HL-60 (cell line): ENCODE measurements around the gene FHDC1.

Source experiments
- DNase-seq, 2 experiments: peaks; one replicate each; pipeline ENCODE4 v3.0.0-alpha.2; 2010 to 2020; ENCODE audit warnings: low read depth in 1 of 2, low spot score in 1 of 2
- H3K27ac ChIP-seq: fragments of 250-450 bp; sonication (Bioruptor Pico); replicated peaks from 2 replicates; pipeline ENCODE4 v1.5.1; 2020; ENCODE audit warnings: mild to moderate bottlenecking, moderate library complexity
- H3K27me3 ChIP-seq: fragments of 250-450 bp; sonication (Bioruptor Pico); 2 replicates; pipeline ENCODE4 v1.5.1; 2021; ENCODE audit warnings: mild to moderate bottlenecking, moderate library complexity; ENCODE audit not compliant: insufficient read depth, poor library complexity, severe bottlenecking
- H3K4me3 ChIP-seq: replicated peaks from 2 replicates; pipeline ENCODE4 v1.5.1; 2011; ENCODE audit warnings: mild to moderate bottlenecking, control low read depth, low read length; ENCODE audit not compliant: insufficient read depth
- GABPA ChIP-seq: IDR thresholded peaks from 2 replicates; pipeline ENCODE4 v1.6.1; 2012; ENCODE audit warnings: low read depth
- POLR2AphosphoS5 ChIP-seq: IDR thresholded peaks from 2 replicates; pipeline ENCODE4 v1.6.1; 2012; ENCODE audit warnings: low read depth
- REST ChIP-seq: IDR thresholded peaks from 2 replicates; pipeline ENCODE4 v1.6.1; 2012; ENCODE audit warnings: low read depth; ENCODE audit not compliant: insufficient replicate concordance
- SPI1 ChIP-seq: IDR thresholded peaks from 2 replicates; pipeline ENCODE4 v1.6.1; 2012; ENCODE audit warnings: low read depth, mild to moderate bottlenecking, borderline replicate concordance
- TF ChIP-seq, protein P1 (sequence below): IDR thresholded peaks from one replicate; pipeline ENCODE4 v1.5.1; 2011; ENCODE audit warnings: low read length, control low read depth, inconsistent platforms; ENCODE audit not compliant: insufficient read depth

FHDC1 gene

GRCh38 chr4:153005899-153006381 lies 69.8 kb downstream of the FHDC1 start:
- H3K27ac ChIP-seq: no peak overlapping the region
- no peak overlapping the region for H3K4me3 ChIP-seq
- TF ChIP-seq POLR2AphosphoS5: no peak
- TF ChIP-seq REST: no peak
- no peak for TF ChIP-seq GABPA
- TF ChIP-seq, protein P1, sequence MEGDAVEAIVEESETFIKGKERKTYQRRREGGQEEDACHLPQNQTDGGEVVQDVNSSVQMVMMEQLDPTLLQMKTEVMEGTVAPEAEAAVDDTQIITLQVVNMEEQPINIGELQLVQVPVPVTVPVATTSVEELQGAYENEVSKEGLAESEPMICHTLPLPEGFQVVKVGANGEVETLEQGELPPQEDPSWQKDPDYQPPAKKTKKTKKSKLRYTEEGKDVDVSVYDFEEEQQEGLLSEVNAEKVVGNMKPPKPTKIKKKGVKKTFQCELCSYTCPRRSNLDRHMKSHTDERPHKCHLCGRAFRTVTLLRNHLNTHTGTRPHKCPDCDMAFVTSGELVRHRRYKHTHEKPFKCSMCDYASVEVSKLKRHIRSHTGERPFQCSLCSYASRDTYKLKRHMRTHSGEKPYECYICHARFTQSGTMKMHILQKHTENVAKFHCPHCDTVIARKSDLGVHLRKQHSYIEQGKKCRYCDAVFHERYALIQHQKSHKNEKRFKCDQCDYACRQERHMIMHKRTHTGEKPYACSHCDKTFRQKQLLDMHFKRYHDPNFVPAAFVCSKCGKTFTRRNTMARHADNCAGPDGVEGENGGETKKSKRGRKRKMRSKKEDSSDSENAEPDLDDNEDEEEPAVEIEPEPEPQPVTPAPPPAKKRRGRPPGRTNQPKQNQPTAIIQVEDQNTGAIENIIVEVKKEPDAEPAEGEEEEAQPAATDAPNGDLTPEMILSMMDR: no peak
- no peak for TF ChIP-seq SPI1
- no peaks in the 10 kb centered on the region for H3K27me3 ChIP-seq
- DNase-seq: no peak

GRCh38 chr4:153008578-153009199 lies 72.6 kb downstream of the FHDC1 start:
- TF ChIP-seq, protein P1: no peak
- no peaks in the 10 kb centered on the region for H3K27me3 ChIP-seq
- no peak overlapping the region for H3K27ac ChIP-seq
- H3K4me3 ChIP-seq: no peak overlapping the region
- no peak for DNase-seq

DNA sequence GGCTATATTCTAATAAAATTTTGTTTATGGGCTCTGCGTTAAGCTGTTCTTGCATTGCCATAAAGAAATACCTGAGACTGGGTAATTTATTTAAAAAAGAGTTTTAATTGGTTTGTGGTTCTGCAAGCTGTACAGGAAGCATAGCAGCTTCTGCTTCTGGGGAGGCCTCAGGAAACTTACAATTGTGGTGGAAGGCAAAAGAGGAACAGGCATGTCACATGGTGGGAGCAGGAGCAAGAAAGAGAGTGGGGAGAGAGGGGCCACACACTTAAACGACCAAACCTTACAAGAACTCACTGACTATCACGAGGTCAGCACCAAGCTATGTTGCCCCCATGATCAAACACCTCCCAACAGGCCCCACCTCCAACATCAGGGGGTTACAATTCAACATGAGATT lies 74.0 kb downstream of the FHDC1 start:
- H3K4me3 ChIP-seq: no peak overlapping the region
- no peaks in the 10 kb centered on the region for H3K27me3 ChIP-seq
- peak; percentile 5 to 70 for DNase-seq
- H3K27ac ChIP-seq: peak overlapping the region; percentile 34
- TF ChIP-seq SPI1: peak; percentile 88
- TF ChIP-seq GABPA: no peak
- TF ChIP-seq POLR2AphosphoS5: peak; percentile 48; the same call in 1 of the 2 replicates

- TF ChIP-seq, protein P1: no peak
- TF ChIP-seq SPI1 (no peak), POLR2AphosphoS5 (no peak), REST (no peak), GABPA (no peak)
- H3K4me3 ChIP-seq: no peak overlapping the region
- DNase-seq: no peak
These were observed 77.3 kb downstream of the FHDC1 start for GRCh38 chr4:153013202-153013977.

More at GRCh38 chr4:153013202-153013977, 77.3 kb downstream of the FHDC1 start:
- Histone ChIP-seq H3K27ac (no peak overlapping the region), H3K27me3 (no peaks in the 10 kb centered on the region)
